SK-N-SH (cell line): ENCODE results near the gene CRYBG3. TPM values are rescaled to one million over a fixed set of nuclear protein-coding genes. Genes with fewer than 3 reads are reported as not detected.

Source experiments
- CTCF ChIA-PET: fragments of 300-600, 350-600 bp; formaldehyde crosslinking; extraction: SDS; loops from one replicate; lab custom pipeline; 2021; lab: Yijun Ruan, JAX
- POLR2A ChIA-PET: fragments of 350-600 bp; sonication (Branson Sonifier 250); formaldehyde crosslinking; extraction: SDS; loops from one replicate; lab custom pipeline; 2020; ENCODE audit warnings: antibody characterized with exemption, inconsistent platforms; lab: Yijun Ruan, JAX
- DNase-seq: peaks from one replicate; pipeline ENCODE4 v3.0.0; 2012
- H2AFZ ChIP-seq: fragments of 200-600 bp; sonication (generic); 2 replicates; pipeline ENCODE4 v1.8.1; 2016; ENCODE audit warnings: antibody characterized with exemption, mild to moderate bottlenecking, low read depth
- H3F3A ChIP-seq: fragments of 200-600 bp; sonication (generic); replicated peaks from 2 replicates; pipeline ENCODE3; 2016; ENCODE audit warnings: antibody characterized with exemption, mild to moderate bottlenecking; ENCODE audit not compliant: insufficient read depth
- H3K27ac ChIP-seq, 2 experiments: fragments of 200-500 bp in 1 of 2; fragments of 200-600 bp in 1 of 2; sonication (Bioruptor generic) in 1 of 2; sonication (generic), shearing (Covaris generic) in 1 of 2; 2 replicates each; pipeline versions ENCODE4 v1.5.1 to v1.6.1; 2014 to 2016; ENCODE audit warnings: low read depth in 2 of 2, inconsistent platforms in 1 of 2, low read length in 1 of 2, mild to moderate bottlenecking in 1 of 2, mixed read lengths in 1 of 2
- H3K27me3 ChIP-seq: fragments of 200-600 bp; sonication (generic), shearing (Covaris generic); 2 replicates; pipeline ENCODE4 v1.6.1; 2016; ENCODE audit warnings: mixed run types; ENCODE audit not compliant: insufficient read depth
- H3K36me3 ChIP-seq, 2 experiments: fragments of 200-500 bp in 1 of 2; fragments of 200-600 bp in 1 of 2; sonication (Bioruptor generic) in 1 of 2; sonication (generic) in 1 of 2; replicated peaks in 1 of 2; 2 replicates each; pipeline versions ENCODE3 to v1.5.1; 2014 to 2016; ENCODE audit warnings: low read length in 1 of 2, mild to moderate bottlenecking in 1 of 2; ENCODE audit not compliant: insufficient read depth in 2 of 2, control insufficient read depth in 1 of 2
- H3K4me1 ChIP-seq, 2 experiments: fragments of 200-500 bp in 1 of 2; fragments of 200-600 bp in 1 of 2; sonication (Bioruptor generic) in 1 of 2; sonication (generic), shearing (Covaris generic) in 1 of 2; 2 replicates each; pipeline versions ENCODE4 v1.5.1 to v1.6.1; 2014 to 2016; ENCODE audit warnings: low read depth in 1 of 2, low read length in 1 of 2, mixed run types in 1 of 2; ENCODE audit not compliant: insufficient read depth in 2 of 2, control insufficient read depth in 1 of 2
- H3K4me2 ChIP-seq: fragments of 200-600 bp; sonication (generic), shearing (Covaris generic); 2 replicates; pipeline ENCODE4 v1.6.1; 2017; ENCODE audit warnings: mixed run types
- H3K4me3 ChIP-seq, 2 experiments: fragments of 200-500 bp in 1 of 2; fragments of 200-600 bp in 1 of 2; sonication (Bioruptor generic) in 1 of 2; sonication (generic), shearing (Covaris generic) in 1 of 2; 2 replicates each; pipeline versions ENCODE4 v1.5.1 to v1.8.1; 2014 to 2016; ENCODE audit warnings: low read depth in 2 of 2, inconsistent platforms in 1 of 2, low read length in 1 of 2, mild to moderate bottlenecking in 1 of 2, mixed read lengths in 1 of 2, moderate library complexity in 1 of 2
- H3K79me2 ChIP-seq: fragments of 200-600 bp; sonication (generic); 2 replicates; pipeline ENCODE4 v1.8.1; 2017; ENCODE audit warnings: mild to moderate bottlenecking; ENCODE audit not compliant: insufficient read depth
- H3K9ac ChIP-seq: fragments of 200-600 bp; sonication (generic); 2 replicates; pipeline ENCODE4 v1.6.1; 2017; ENCODE audit warnings: mixed run types
- H3K9me2 ChIP-seq: fragments of 200-600 bp; sonication (generic); 2 replicates; pipeline ENCODE4 v1.6.1; 2017; ENCODE audit warnings: mixed run types
- H3K9me3 ChIP-seq: fragments of 200-600 bp; sonication (generic); 2 replicates; pipeline ENCODE4 v1.6.1; 2017; ENCODE audit warnings: mixed run types, mild to moderate bottlenecking, moderate library complexity
- H4K20me1 ChIP-seq: fragments of 200-600 bp; sonication (generic); 2 replicates; pipeline ENCODE4 v1.6.1; 2017; ENCODE audit warnings: mild to moderate bottlenecking, mixed run types; ENCODE audit not compliant: insufficient read depth
- CHD2 ChIP-seq: fragments of 150-350 bp; IDR thresholded peaks from 2 replicates; pipeline ENCODE4 v1.6.1; 2018; ENCODE audit warnings: low read length; ENCODE audit not compliant: partially characterized antibody
- ELF1 ChIP-seq: IDR thresholded peaks from 2 replicates; pipeline ENCODE4 v1.4.0; 2012
- EP300 ChIP-seq, 2 experiments: IDR thresholded peaks; 2 replicates each; pipeline versions ENCODE4 v1.4.0 to v1.6.1; 2012; ENCODE audit warnings: borderline replicate concordance in 1 of 2, low read depth in 1 of 2, low read length in 1 of 2
- GATA2 ChIP-seq: sonication (generic); formaldehyde crosslinking; IDR thresholded peaks from 2 replicates; pipeline ENCODE4 v1.5.0; 2020; ENCODE audit warnings: mild to moderate bottlenecking, missing genetic modification reagents
- JUND ChIP-seq: IDR thresholded peaks from 2 replicates; pipeline ENCODE4 v1.4.0; 2012
- MXI1 ChIP-seq: IDR thresholded peaks from 2 replicates; pipeline ENCODE4 v1.6.1; 2012; ENCODE audit warnings: mild to moderate bottlenecking, low read depth, low read length, improper control_type of control experiment
- NFIC ChIP-seq: IDR thresholded peaks from 2 replicates; pipeline ENCODE4 v1.4.0; 2012; ENCODE audit warnings: borderline replicate concordance
- POLR2AphosphoS5 ChIP-seq: IDR thresholded peaks from 2 replicates; pipeline ENCODE4 v1.6.1; 2012; ENCODE audit warnings: low read depth, low read length
- RFX5 ChIP-seq: IDR thresholded peaks from 2 replicates; pipeline ENCODE4 v1.6.1; 2012; ENCODE audit warnings: mild to moderate bottlenecking, improper control_type of control experiment, low read length
- RXRA ChIP-seq: IDR thresholded peaks from 2 replicates; pipeline ENCODE4 v1.4.0; 2012; ENCODE audit warnings: low read depth, mild to moderate bottlenecking, borderline replicate concordance
- SIN3A ChIP-seq: IDR thresholded peaks from 2 replicates; pipeline ENCODE4 v1.6.1; 2012; ENCODE audit warnings: low read depth, mild to moderate bottlenecking, low read length, moderate library complexity, borderline replicate concordance
- SMC3 ChIP-seq: IDR thresholded peaks from 2 replicates; pipeline ENCODE4 v1.6.1; 2012; ENCODE audit warnings: low read depth, low read length, improper control_type of control experiment
- TCF12 ChIP-seq: IDR thresholded peaks from 2 replicates; pipeline ENCODE4 v1.4.0; 2012
- YY1 ChIP-seq: IDR thresholded peaks from 2 replicates; pipeline ENCODE4 v1.4.0; 2012; ENCODE audit warnings: low read depth, mild to moderate bottlenecking
- WGBS: methylation state at CpG from one replicate; pipeline ENCODE4 v1.1.6; 2017; ENCODE audit warnings: low lambda C conversion rate; 5-methylcytosine and 5-hydroxymethylcytosine counted together
- polyA plus RNA-seq, 3 experiments: library from polyadenylated mRNA; depleted of rRNA; stranded (reverse); fragments of >200 nt; gene quantifications; 2 replicates each; pipeline ENCODE4 v1.2.3, GENCODE V29; 2012
- TF ChIP-seq, protein P1 (sequence below): IDR thresholded peaks from 2 replicates; pipeline ENCODE4 v1.6.1; 2012; ENCODE audit warnings: mild to moderate bottlenecking, low read depth, low read length, moderate library complexity
- TF ChIP-seq, protein P2 (sequence below): IDR thresholded peaks from 2 replicates; pipeline ENCODE4 v1.4.0; 2012; ENCODE audit warnings: low read depth, borderline replicate concordance
- TF ChIP-seq, protein P3 (sequence below): IDR thresholded peaks from 2 replicates; pipeline ENCODE4 v1.4.0; 2012; ENCODE audit warnings: low read depth, borderline replicate concordance
- TF ChIP-seq, protein P4 (sequence below): IDR thresholded peaks from 2 replicates; pipeline ENCODE4 v1.4.0; 2012; ENCODE audit warnings: low read depth
- TF ChIP-seq, protein P5 (sequence below): fragments of 150-350 bp; IDR thresholded peaks from 2 replicates; pipeline ENCODE4 v1.6.1; 2017; ENCODE audit warnings: antibody characterized with exemption, low read length, low read depth, borderline replicate concordance
- TF ChIP-seq, protein P6 (sequence below): IDR thresholded peaks from 2 replicates; pipeline ENCODE4; 2012

Gene CRYBG3
- polyA plus RNA-seq, 1 of the 3 experiments (the other 2 are of a cell fraction): 2.4 TPM

DNA sequence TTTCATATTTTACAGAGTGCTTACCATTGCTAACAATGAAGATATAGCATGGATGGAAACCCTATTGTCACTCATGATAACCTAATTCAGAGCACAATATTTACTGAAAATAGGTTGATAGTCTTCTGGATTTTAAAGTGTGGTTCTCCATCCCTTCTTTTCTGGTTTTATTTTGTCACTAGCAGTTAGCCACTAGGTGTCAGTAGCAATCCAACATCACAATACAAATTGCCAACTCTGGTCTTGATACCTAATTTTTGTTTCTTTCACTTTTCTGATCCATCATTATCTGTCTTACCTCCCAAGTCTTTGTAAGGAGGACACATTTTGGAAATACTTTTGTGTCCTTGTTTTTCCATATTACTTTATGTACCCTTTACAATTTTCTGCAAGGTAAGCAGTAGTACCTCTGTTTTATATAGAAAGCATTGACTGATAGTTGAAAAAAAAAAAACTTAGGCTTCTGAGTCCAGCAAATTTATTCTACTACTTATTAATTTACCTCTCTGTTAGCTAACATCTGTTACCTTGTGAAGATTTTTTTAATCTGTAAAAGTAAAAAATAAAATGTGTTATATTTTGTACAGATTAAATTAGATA, 28.3 kb upstream of the CRYBG3 start (continued):
- no peak for TF ChIP-seq GATA2 (CRISPR knock-in tag)
- no peak for TF ChIP-seq NFIC
- TF ChIP-seq RFX5: no peak
- TF ChIP-seq, protein P1, sequence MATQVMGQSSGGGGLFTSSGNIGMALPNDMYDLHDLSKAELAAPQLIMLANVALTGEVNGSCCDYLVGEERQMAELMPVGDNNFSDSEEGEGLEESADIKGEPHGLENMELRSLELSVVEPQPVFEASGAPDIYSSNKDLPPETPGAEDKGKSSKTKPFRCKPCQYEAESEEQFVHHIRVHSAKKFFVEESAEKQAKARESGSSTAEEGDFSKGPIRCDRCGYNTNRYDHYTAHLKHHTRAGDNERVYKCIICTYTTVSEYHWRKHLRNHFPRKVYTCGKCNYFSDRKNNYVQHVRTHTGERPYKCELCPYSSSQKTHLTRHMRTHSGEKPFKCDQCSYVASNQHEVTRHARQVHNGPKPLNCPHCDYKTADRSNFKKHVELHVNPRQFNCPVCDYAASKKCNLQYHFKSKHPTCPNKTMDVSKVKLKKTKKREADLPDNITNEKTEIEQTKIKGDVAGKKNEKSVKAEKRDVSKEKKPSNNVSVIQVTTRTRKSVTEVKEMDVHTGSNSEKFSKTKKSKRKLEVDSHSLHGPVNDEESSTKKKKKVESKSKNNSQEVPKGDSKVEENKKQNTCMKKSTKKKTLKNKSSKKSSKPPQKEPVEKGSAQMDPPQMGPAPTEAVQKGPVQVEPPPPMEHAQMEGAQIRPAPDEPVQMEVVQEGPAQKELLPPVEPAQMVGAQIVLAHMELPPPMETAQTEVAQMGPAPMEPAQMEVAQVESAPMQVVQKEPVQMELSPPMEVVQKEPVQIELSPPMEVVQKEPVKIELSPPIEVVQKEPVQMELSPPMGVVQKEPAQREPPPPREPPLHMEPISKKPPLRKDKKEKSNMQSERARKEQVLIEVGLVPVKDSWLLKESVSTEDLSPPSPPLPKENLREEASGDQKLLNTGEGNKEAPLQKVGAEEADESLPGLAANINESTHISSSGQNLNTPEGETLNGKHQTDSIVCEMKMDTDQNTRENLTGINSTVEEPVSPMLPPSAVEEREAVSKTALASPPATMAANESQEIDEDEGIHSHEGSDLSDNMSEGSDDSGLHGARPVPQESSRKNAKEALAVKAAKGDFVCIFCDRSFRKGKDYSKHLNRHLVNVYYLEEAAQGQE: no peak
- no peak for TF ChIP-seq SIN3A
- peak; percentile 88 for TF ChIP-seq SMC3
- TF ChIP-seq, protein P2, sequence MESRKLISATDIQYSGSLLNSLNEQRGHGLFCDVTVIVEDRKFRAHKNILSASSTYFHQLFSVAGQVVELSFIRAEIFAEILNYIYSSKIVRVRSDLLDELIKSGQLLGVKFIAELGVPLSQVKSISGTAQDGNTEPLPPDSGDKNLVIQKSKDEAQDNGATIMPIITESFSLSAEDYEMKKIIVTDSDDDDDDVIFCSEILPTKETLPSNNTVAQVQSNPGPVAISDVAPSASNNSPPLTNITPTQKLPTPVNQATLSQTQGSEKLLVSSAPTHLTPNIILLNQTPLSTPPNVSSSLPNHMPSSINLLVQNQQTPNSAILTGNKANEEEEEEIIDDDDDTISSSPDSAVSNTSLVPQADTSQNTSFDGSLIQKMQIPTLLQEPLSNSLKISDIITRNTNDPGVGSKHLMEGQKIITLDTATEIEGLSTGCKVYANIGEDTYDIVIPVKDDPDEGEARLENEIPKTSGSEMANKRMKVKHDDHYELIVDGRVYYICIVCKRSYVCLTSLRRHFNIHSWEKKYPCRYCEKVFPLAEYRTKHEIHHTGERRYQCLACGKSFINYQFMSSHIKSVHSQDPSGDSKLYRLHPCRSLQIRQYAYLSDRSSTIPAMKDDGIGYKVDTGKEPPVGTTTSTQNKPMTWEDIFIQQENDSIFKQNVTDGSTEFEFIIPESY: no peak
- TF ChIP-seq, protein P3, sequence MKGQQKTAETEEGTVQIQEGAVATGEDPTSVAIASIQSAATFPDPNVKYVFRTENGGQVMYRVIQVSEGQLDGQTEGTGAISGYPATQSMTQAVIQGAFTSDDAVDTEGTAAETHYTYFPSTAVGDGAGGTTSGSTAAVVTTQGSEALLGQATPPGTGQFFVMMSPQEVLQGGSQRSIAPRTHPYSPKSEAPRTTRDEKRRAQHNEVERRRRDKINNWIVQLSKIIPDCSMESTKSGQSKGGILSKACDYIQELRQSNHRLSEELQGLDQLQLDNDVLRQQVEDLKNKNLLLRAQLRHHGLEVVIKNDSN: no peak
- TF ChIP-seq, all 33 proteins: peak for 3

DNA sequence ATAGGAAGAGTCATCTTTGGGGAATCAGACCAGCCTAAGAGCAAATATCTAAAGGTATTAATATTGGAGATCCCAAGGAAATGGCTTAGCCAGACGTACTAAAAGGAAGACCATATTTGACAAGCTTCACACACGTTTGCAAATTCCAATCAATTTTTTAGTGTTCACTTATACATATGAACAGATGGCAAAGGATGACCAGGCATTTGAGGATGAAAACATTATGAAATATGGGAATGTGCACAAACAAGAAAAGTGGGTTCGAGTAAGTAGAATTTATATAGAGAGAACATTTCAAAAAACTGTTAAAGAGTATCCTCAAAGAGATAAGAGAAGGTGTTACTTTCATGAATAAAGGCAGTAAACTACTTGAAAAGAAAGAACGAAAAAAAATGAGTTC, 25.9 kb upstream of the CRYBG3 start:
- POLR2A ChIA-PET: no interaction called here
- TF ChIP-seq RXRA (no peak), ELF1 (no peak), YY1 (no peak), JUND (no peak), POLR2AphosphoS5 (no peak), MXI1 (no peak), NFIC (no peak), TCF12 (no peak), SIN3A (no peak), EP300 (IDR thresholded peaks at IDR 0.05; ENCODE audit: borderline replicate concordance in 1 of 2, low read depth in 1 of 2, low read length in 1 of 2) (no peak), CHD2 (no peak), SMC3 (no peak), RFX5 (no peak)
- TF ChIP-seq, protein P4, sequence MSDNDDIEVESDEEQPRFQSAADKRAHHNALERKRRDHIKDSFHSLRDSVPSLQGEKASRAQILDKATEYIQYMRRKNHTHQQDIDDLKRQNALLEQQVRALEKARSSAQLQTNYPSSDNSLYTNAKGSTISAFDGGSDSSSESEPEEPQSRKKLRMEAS: no peak
- TF ChIP-seq, protein P5, sequence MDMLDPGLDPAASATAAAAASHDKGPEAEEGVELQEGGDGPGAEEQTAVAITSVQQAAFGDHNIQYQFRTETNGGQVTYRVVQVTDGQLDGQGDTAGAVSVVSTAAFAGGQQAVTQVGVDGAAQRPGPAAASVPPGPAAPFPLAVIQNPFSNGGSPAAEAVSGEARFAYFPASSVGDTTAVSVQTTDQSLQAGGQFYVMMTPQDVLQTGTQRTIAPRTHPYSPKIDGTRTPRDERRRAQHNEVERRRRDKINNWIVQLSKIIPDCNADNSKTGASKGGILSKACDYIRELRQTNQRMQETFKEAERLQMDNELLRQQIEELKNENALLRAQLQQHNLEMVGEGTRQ: no peak
- TF ChIP-seq, protein P2: no peak
- TF ChIP-seq, protein P6, sequence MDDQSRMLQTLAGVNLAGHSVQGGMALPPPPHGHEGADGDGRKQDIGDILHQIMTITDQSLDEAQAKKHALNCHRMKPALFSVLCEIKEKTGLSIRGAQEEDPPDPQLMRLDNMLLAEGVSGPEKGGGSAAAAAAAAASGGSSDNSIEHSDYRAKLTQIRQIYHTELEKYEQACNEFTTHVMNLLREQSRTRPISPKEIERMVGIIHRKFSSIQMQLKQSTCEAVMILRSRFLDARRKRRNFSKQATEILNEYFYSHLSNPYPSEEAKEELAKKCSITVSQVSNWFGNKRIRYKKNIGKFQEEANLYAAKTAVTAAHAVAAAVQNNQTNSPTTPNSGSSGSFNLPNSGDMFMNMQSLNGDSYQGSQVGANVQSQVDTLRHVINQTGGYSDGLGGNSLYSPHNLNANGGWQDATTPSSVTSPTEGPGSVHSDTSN: no peak

More for the DNA sequence above, 25.9 kb upstream of the CRYBG3 start:
- H3K9me2 ChIP-seq: no peaks in the 10 kb centered on the region
- peaks cover 4% of the 10 kb centered on the region for H3F3A ChIP-seq
- no peaks in the 10 kb centered on the region for H3K4me1 ChIP-seq
- H3K27ac ChIP-seq: no peak overlapping the region
- H3K9me3 ChIP-seq: no peaks in the 10 kb centered on the region
- peaks cover 5 to 20% of the 10 kb centered on the region in 2 experiments for H3K36me3 ChIP-seq
- H3K79me2 ChIP-seq: no peaks in the 10 kb centered on the region
- no peak for DNase-seq
- H3K27me3 ChIP-seq: no peaks in the 10 kb centered on the region
- WGBS: 91% methylated on average over 4 of the region's 4 CpGs
- CTCF ChIA-PET: interaction anchor here (1.0 to 8.9 kb wide), 2 partner anchors 9 to 227 kb away, joined by 4 to 128 read pairs; no protein-coding TSS in a partner anchor
- H4K20me1 ChIP-seq: no peaks in the 10 kb centered on the region
- H3K4me3 ChIP-seq: no peak overlapping the region
- no peak overlapping the region for H2AFZ ChIP-seq
- H3K4me2 ChIP-seq: no peak overlapping the region
- no peak overlapping the region for H3K9ac ChIP-seq
